Right cardiac atrium (tissue), 5 donors: ENCODE results near the gene ITGB8. TPM values are rescaled to one million over a fixed set of nuclear protein-coding genes. Genes with fewer than 3 reads are reported as not detected.

Experiments used
- ATAC-seq, 2 donors: fragments of 200-7000 bp; cut with Tn5 transposase; one replicate each; pipeline versions ENCODE4 v1.8.0 to v1.9.1; 2020; ENCODE audit warnings: moderate library complexity in 2 of 2, mild to moderate bottlenecking in 1 of 2
- DNase-seq, 3 donors: peaks; one replicate each; pipeline ENCODE4 v3.0.0-alpha.2; 2020
- H3K27ac ChIP-seq: one replicate; pipeline ENCODE4 v1.5.1; 2013; ENCODE audit warnings: mild to moderate bottlenecking, low read length, control low read depth, moderate library complexity
- H3K27me3 ChIP-seq: one replicate; pipeline ENCODE4 v1.6.1; 2013; ENCODE audit not compliant: control insufficient read depth, insufficient read depth
- H3K4me1 ChIP-seq: one replicate; pipeline ENCODE4 v1.6.1; 2013; ENCODE audit warnings: low read length; ENCODE audit not compliant: control insufficient read depth, insufficient read depth
- H3K4me3 ChIP-seq: one replicate; pipeline ENCODE4 v1.5.1; 2013; ENCODE audit warnings: low read length, control low read depth
- H3K9me3 ChIP-seq: one replicate; pipeline ENCODE4 v1.6.1; 2013; ENCODE audit warnings: low read length; ENCODE audit not compliant: control insufficient read depth
- WGBS: extraction: QIAGEN DNeasy Blood & Tissue Kit; methylation state at CpG from one replicate; pipeline ENCODE4 v1.1.7; 2013; 5-methylcytosine and 5-hydroxymethylcytosine counted together
- intact Hi-C, 4 donors: fragments of 100-400 bp; cut with DNase I; formaldehyde crosslinking; loops; one replicate each; pipeline versions ENCODE4 v1.11.0 to v1.14.0; 2022 to 2023
- polyA plus RNA-seq: library from polyadenylated mRNA; stranded (reverse); fragments of 200-250 nt; gene quantifications from one replicate; pipeline ENCODE4 v1.2.3, GENCODE V29; 2013
- total RNA-seq, 4 donors: library from RNA; stranded (reverse); fragmentation: NEBNext Ultra II Directional; extraction: Animal tissue kit (Norgen Biotek cat#: 25700); gene quantifications; one replicate each; pipeline ENCODE4 v1.2.1, GENCODE V29; 2021
- donor health status: healthy with polysubstance abuse.
- donor health status: DM: no; HTN: yes; CAD: no.
- donor health status: DM: no; HTN: no; CAD: no.
- donor health status: DM: no; HTN: yes; CAD: no; lungs with severe emphysema.
- donor health status: DM: yes; HTN: yes; CAD: no.

ITGB8 gene
- total and polyA plus RNA-seq, 5 donors: 2.1 to 5.1 (median 3.6) TPM

GRCh38 chr7:20343205-20343604 is 12.5 kb downstream of the ITGB8 start:
- no peak overlapping the region for H3K4me3 ChIP-seq
- H3K27ac ChIP-seq: no peak overlapping the region
- H3K9me3 ChIP-seq: no peaks in the 10 kb centered on the region
- no peak for DNase-seq
- ATAC-seq: no peak
- WGBS: 59% methylated on average over 3 of the region's 3 CpGs
- intact Hi-C loops: no loop called here
- H3K27me3 ChIP-seq: no peaks in the 10 kb centered on the region
- H3K4me1 ChIP-seq: peaks cover 2% of the 10 kb centered on the region

DNA sequence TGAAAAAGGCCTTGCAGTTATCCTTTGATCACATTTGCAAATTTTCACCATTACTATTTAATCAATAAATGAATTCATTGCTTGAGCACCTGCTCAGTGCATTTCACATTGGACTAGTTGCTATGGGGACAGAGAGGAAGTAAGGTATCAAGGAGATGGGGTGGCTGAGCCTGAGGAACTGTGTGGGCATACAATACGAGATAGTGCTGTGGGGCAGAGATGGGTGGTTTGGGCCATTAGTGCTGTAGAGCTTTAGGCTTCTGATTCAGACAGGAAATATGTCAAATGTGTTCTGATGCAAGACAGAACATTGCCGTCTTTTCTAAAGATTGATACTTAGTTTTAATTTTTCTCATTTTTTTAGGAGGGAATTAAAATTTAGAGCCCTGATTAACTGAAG is 13.2 kb downstream of the ITGB8 start:
- intact Hi-C loops: no loop called here
- Histone ChIP-seq H3K27me3 (no peaks in the 10 kb centered on the region), H3K4me3 (no peak overlapping the region), H3K27ac (no peak overlapping the region), H3K9me3 (no peaks in the 10 kb centered on the region), H3K4me1 (peaks cover 2% of the 10 kb centered on the region)
- WGBS: 62% methylated on average over 2 of the region's 2 CpGs
- DNase-seq (no peak), ATAC-seq (no peak)

- H3K27me3 ChIP-seq: no peaks in the 10 kb centered on the region
- WGBS: 90% methylated on average over 4 of the region's 4 CpGs
Observed at GRCh38 chr7:20344396-20344795, 13.7 kb downstream of the ITGB8 start.

GRCh38 chr7:20346577-20346976 is 15.9 kb downstream of the ITGB8 start:
- H3K27me3 ChIP-seq: no peaks in the 10 kb centered on the region
- peaks cover 3% of the 10 kb centered on the region for H3K4me1 ChIP-seq
- DNase-seq: no peak
- no peak overlapping the region for H3K27ac ChIP-seq
- H3K9me3 ChIP-seq: no peaks in the 10 kb centered on the region
- no peak for ATAC-seq
- 89% methylated on average over 4 of the region's 4 CpGs for WGBS
- no peak overlapping the region for H3K4me3 ChIP-seq
- intact Hi-C loops: no loop called here

More at GRCh38 chr7:20344396-20344795, 13.7 kb downstream of the ITGB8 start:
- Histone ChIP-seq H3K4me3 (no peak overlapping the region), H3K9me3 (no peaks in the 10 kb centered on the region), H3K4me1 (peaks cover 2% of the 10 kb centered on the region), H3K27ac (no peak overlapping the region)
- ATAC-seq (no peak), DNase-seq (no peak)
- intact Hi-C loops: no loop called here

DNA sequence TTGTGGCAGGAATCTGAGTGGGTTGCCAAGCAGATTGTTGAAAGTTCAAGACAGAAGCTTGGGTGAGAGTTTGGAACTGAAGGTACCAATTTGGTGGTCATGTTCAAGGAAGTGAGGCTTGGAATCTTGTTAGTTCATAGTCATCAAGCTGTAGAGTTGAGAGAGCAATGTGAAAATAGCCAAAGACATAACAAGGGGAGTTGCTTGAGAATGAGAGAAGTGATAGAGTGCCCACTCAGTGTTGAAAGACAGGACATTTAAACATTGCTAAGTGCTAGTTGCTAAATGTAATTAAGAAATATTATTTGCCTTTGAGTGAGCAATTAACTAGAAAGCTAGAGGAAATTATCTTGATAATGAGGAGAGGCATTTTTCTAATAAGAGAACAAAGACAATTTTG is 17.0 kb downstream of the ITGB8 start:
- DNase-seq: no peak
- ATAC-seq: no peak
- intact Hi-C loops: no loop called here
- H3K27ac ChIP-seq: no peak overlapping the region
- H3K27me3 ChIP-seq: no peaks in the 10 kb centered on the region
- no peak overlapping the region for H3K4me3 ChIP-seq
- no peaks in the 10 kb centered on the region for H3K9me3 ChIP-seq
- H3K4me1 ChIP-seq: peaks cover 3% of the 10 kb centered on the region

DNA sequence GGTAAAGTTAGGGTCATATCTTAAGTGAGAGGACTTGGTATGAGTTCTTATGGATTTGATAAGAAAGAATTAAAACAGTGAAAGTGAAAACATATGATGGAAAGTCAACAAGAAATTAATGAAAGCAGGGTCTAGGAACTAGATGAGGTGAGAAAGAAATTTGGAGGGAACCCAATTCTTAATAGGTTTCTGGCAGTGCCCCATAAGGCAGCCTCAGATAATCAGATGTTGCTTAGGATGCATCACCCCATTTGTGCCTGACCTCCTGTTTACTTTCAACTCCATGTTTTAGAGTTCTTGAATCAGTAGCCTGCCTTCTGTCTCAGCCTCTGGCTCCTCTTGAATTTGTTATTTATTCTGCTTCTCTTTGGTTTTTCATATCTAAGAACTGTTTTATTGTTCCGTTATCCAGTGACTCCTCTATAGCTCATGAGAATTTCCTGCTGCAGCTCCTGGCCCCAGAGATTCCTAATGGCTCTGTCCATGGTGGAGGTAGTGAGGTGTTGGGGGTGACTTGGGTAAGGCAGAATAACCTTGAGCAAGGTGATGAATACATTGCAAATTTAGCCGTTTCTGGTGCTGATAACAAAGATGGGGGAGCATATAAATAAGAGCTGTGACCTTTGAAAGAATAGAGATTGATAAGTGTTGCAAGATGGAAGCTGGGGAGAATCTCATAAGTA is 17.6 kb downstream of the ITGB8 start:
- Histone ChIP-seq H3K4me1 (peaks cover 3% of the 10 kb centered on the region), H3K27me3 (no peaks in the 10 kb centered on the region), H3K9me3 (no peaks in the 10 kb centered on the region), H3K4me3 (no peak overlapping the region), H3K27ac (no peak overlapping the region)
- intact Hi-C loops: no loop called here
- ATAC-seq: no peak
- DNase-seq: no peak
- 61% methylated on average over 2 of the region's 2 CpGs for WGBS

GRCh38 chr7:20350518-20350951 is 19.8 kb downstream of the ITGB8 start:
- H3K27me3 ChIP-seq: no peaks in the 10 kb centered on the region
- ATAC-seq (peak; percentile 53 to 67), DNase-seq (peak in 2 of 3 donors; percentile 13 to 55)
- no peaks in the 10 kb centered on the region for H3K9me3 ChIP-seq
- 20% methylated on average over 4 of the region's 4 CpGs for WGBS
- intact Hi-C loops: no loop called here
- peaks cover 3% of the 10 kb centered on the region for H3K4me1 ChIP-seq
- peak overlapping the region; percentile 13 for H3K27ac ChIP-seq
- no peak overlapping the region for H3K4me3 ChIP-seq

DNA sequence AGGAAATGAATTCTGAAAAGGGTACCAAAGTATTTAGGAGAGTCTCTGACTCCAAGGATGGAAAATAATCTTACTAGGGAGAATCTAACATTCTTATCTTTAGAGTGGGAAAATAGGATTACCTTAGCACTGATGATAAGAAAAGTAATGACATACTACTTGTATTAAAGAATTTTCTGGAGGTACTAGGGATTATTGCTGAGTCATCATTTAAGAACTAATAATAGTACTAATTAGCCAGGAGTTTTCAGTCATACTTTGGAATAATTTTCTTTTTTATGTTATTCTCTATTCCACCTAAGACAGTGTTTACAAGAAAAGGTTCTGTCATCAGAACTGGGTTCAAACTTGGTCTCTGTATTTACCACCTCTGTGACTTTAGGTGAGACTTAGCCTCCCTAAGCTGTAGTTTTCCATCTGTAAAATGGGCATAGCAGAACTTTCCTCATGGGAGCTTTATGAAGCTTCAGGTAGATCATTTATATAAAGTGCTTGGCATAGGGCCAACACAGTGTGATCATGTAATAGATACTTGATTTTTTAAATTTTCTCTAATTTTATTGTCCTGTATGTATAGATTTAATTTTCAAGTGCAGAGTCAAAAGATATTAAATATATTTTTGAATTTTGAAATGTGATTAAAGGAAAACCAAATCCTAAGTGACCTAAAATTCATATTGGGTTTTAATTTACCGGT is 20.4 kb downstream of the ITGB8 start:
- intact Hi-C loops: no loop called here
- Histone ChIP-seq H3K9me3 (no peaks in the 10 kb centered on the region), H3K27ac (peak overlapping the region; percentile 13), H3K4me3 (no peak overlapping the region), H3K27me3 (no peaks in the 10 kb centered on the region), H3K4me1 (peaks cover 3% of the 10 kb centered on the region)
- ATAC-seq: no peak
- DNase-seq: no peak
- WGBS: 90% methylated on average over 1 of the region's 1 CpG

DNA sequence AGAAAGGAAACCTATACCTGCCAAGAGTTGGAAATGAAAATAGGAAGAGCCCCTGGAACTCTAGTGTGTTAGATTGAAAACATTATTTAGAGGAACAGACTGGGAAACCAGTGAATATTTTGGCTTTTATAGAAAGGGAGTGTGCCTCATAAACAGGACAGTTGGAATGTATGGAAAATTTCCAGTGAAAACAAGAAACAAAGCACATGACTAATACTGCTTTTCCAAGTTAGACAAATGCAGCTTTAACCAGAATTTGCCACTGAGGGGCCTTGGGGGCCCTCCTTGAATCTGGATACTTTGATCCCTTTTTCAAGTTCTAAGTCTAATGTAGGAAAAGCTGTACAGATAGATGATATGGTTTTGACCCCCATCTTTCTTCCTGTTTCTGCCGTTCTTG is 21.2 kb downstream of the ITGB8 start:
- no peak overlapping the region for H3K27ac ChIP-seq
- intact Hi-C loops: no loop called here
- WGBS: 37% methylated on average over 1 of the region's 1 CpG
- peaks cover 3% of the 10 kb centered on the region for H3K4me1 ChIP-seq
- H3K27me3 ChIP-seq: no peaks in the 10 kb centered on the region
- DNase-seq (no peak), ATAC-seq (peak; percentile 64 to 74)
- no peak overlapping the region for H3K4me3 ChIP-seq
- H3K9me3 ChIP-seq: no peaks in the 10 kb centered on the region

- WGBS: 88% methylated on average over 4 of the region's 4 CpGs
- H3K4me1 ChIP-seq: peaks cover 3% of the 10 kb centered on the region
- no peak overlapping the region for H3K4me3 ChIP-seq
- intact Hi-C loops: no loop called here
- H3K27me3 ChIP-seq: no peaks in the 10 kb centered on the region
- no peak overlapping the region for H3K27ac ChIP-seq
- no peak for DNase-seq
- ATAC-seq: no peak
- no peaks in the 10 kb centered on the region for H3K9me3 ChIP-seq
Observed at GRCh38 chr7:20352573-20353306, 22.0 kb downstream of the ITGB8 start.
